T-helper 2 cell (primary cell): ENCODE results near the gene CAPN12.

Source experiments
- DNase-seq, 5 experiments: peaks; one replicate each; pipeline versions ENCODE4 v3.0.0 to v3.0.0-alpha.2; 2012 to 2022

CAPN12 gene

DNA sequence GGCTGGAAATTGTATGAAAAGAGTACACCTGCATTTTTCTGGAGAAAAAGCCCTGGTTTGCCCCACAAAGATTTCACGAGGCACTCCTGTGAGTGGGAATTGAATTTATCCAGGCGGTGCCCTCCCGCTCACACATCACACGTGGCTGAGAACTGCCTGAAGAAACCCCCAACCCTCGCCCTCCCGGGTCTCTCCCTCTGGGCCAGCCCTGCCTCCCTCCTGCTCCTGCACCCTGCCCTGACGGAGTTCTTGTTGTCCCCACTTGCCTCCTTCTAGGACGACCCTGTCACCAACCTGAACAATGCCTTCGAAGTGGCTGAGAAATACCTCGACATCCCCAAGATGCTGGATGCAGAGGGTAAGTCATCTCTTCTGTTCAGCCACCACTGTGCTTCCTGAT lies 35.2 kb downstream of the CAPN12 start:
- DNase-seq, result no peak

DNA sequence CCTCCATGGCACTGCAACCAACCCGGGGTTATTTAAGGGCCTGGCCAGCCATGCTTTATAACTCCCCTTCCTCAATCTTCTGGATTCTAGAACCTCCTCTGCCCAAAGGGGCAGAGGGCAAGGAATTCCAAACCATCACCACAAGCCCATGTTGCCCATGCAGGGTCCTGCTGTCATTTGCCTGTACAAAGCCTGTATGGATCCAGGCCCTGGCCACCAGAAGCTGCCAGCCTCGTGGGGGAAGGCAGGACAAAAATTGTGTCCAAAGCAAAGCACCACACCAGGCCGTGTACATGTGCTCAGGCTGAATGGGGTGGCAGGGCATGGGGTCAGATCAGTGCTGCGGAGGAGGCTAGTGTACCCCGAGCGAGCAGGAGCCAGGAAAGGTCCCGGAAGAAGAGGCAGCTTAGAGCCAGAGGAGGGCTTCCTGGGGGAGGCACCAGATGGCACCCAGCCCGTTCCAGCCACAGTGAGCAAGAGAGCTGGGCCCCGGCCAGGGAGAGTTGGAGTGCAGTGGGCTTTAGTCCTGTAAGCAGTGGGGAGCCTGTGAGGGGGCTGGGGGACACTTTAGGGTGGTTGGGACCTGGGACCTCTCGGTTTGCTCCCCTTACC lies 35.8 kb downstream of the CAPN12 start:
- no peak for DNase-seq

DNA sequence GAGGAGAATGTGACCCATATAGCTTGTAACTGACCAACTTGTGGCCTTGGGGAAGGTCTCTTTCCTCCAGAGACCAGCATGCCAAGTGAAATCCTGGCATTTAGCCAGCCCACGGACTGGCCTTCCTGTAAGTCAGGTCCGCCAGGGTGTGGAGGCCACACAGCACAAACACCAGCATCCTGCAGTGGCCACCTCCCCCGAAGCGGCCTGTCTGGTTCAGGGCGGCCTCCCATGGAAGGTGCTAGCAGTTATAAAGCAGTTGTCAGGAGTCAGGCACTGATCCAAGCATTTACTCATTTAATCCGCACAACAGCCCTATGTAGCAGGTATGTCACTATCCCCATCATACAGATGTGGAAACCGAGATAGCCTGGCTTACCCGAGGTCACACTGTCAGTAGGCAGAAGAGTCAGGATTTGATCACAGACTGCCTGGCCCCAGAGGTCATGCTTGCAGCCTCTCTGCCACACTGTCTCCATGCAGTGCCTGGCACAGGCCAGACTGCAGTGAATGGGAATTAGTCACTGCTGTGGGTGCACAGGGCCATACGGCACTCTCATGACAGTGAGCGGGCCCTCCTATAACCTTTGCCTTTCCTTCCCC lies 36.7 kb downstream of the CAPN12 start:
- no peak for DNase-seq

DNA sequence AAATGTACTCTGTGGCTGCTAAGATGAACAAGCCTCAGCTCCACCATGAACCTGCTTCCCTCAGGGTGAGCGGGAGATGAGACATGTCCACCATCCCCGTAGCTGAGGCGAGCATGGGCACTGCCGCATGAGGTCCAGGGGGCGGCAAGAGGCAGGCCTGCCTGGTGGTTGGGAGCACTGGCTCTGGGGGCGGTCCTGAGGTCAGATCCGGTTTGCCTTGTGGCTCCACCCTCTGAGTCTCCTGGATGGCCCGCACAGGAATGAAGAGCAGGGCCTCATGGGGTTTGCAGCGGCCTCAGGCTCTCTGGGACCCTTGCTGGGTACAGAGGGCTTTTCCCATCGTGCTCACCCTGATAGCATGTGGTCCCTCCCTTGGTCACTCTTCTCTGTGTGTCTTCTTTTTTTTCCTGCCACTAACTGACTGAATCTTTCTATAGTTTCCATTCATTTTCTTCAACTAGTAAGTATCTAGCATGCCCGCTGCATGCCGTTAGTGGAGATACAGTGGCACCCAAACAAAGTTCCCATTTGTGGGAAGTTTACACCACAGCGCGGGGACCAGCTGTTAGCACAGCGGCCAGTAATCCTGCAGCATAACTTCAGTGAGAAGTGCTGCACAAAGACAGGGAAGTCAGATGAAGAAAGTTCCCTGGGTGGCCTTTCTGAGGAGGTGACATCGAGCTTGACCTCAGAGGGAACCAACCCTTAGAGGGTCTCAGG lies 37.3 kb downstream of the CAPN12 start:
- no peak for DNase-seq

- no peak for DNase-seq
These were observed 38.9 kb downstream of the CAPN12 start for GRCh38 chr19:38705197-38706019.

GRCh38 chr19:38704488-38705026 lies 39.7 kb downstream of the CAPN12 start:
- no peak for DNase-seq

- no peak for DNase-seq
These were observed 40.8 kb downstream of the CAPN12 start for GRCh38 chr19:38703509-38703908.

DNA sequence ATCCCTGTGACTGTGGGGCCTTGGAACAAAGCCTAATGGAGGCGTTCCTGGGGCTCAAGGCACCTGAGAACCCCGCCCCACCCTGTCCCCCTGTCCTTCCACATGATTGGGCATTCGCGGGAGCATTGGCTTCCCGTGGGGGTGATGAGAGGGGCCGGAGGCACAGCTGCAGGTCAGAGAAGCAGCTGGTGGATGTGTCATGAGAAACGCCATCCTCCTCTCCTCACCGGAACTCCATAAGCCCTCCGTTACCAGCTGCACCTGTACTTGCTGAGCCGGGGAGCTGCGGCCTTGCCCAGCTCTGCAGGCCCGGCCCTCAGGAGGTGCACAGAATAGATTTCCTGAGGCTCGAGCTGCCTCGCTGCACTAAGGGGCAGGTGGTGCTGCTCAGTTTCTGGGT lies 42.0 kb downstream of the CAPN12 start:
- no peak for DNase-seq

- DNase-seq, result no peak
These were observed 42.7 kb downstream of the CAPN12 start for GRCh38 chr19:38701455-38702063.

DNA sequence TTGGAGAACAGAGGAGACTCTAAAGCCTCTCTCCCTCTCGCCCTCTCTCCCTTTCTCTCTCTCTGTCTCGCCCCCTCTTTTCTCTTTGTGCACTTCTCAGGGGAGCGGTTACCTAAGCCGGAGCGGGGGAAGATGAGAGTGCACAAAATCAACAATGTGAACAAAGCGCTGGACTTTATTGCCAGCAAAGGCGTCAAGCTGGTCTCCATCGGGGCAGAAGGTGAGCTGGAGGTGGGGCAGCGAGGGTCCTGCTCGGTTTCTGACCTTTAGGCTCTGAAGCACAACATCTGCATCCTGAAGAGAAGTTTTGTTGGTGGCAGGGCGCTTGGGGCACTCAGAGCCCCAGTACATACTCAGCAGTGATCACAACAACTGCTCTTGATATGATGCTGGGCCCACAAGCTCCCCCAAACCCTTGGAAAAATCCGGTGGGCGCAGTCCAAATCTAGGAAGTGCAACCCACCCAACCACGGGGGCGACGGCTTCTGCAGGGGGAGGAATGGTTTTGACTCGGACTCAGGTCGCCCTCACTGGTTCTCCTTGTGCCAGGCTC lies 43.3 kb downstream of the CAPN12 start:
- no peak for DNase-seq

DNA sequence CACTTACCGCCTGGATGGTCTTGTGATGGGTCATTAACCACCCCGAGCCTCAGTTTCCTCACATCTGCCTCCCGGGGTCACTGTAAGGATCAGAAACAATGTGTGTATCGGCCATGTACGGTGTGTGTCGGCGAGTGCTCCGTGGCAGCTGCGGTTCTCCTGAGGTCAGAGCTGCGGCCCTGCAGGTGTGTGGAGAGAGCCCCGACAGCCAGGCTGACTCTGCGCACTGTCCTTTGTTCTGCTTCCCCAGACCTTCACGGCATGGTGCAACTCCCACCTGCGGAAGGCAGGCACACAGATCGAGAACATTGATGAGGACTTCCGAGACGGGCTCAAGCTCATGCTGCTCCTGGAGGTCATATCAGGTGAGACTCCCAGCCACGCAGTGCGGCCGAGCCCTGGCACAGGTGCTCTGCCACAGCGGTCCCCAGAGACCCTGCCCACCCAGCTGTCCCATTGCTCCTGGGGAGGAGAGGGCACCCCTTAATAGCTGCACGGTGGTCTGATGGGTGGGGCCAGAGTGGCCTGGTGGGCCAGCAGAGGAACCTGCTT lies 43.8 kb downstream of the CAPN12 start:
- no peak for DNase-seq

DNA sequence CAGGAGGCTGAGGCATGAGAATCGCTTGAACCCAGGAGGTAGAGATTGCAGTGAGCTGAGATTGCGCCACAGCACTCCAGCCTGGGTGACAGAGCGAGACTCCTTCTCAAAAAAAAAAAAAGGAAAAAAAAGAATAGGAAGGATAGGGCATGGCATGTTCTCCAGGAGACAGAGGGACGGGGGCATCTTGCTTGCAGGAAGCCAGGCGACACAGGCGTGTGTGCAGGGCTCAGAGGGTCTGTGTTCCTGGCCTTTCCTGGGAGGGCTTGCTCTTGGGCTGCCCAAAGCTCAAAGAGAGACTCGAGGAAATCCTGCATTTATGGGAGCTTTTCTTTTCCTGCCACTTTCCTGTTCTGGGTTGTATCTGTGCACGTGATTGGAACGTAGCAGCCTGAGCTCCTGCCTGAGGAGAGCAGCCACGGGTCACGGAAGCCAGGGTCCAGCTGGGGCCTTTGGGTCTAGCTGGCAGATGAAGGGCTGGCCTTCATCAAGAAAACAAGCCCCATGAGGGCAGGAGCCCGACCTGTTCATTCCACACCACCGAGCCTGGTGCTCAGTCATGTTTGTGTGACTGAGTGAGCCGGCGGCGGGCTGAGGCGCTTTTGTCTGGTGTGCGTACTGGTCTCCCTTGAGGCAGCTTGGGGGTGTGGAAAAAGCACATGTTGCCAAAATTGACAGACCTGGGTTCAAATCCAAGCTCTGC lies 44.5 kb downstream of the CAPN12 start:
- no peak for DNase-seq

DNA sequence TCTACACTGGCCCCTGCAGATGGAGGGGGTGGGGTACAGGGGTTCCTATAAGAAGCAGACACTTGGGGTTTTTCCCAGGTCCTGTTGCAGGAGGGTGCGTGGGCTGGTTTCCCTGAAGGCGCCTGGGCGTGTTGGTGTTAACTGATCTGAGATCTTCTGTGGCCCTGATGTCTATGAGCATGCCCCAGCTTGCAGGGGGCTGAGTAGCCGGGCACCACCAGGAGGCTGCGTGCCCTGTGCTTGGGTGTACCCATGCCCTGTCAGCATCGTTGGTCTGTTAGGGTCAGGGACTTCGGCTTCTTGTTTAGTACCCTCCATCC lies 45.3 kb downstream of the CAPN12 start:
- DNase-seq, result peak in 1 of 5 experiments; percentile 31

- no peak for DNase-seq
These were observed 45.8 kb downstream of the CAPN12 start for GRCh38 chr19:38698225-38699026.

DNA sequence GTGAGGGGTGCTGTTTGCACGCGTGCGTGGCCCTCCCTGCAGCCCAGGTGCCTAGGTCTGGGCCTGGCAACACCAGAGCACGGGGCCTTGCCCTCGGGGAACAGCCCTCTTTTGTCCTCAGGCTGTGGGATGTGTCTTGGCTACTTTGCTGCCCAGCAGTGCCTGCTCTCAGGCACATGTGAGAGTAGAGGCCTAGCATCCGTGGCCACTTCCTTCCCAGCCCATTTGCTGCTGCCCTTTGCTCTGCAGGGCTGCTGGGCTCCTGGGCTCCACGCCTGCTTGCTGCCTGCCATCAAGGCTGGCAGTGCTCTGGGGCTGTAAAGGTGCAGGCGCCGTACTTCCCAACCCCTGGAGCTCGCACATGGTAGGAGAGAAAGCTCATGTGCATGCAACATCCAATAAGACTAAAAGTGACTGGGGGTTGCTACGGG lies 46.6 kb downstream of the CAPN12 start:
- DNase-seq, result no peak

GRCh38 chr19:38697197-38697596 lies 47.1 kb downstream of the CAPN12 start:
- no peak for DNase-seq

- no peak for DNase-seq
These were observed 47.6 kb downstream of the CAPN12 start for GRCh38 chr19:38696729-38697055.

- DNase-seq, result no peak
These were observed 48.2 kb downstream of the CAPN12 start for GRCh38 chr19:38695832-38696728.

DNA sequence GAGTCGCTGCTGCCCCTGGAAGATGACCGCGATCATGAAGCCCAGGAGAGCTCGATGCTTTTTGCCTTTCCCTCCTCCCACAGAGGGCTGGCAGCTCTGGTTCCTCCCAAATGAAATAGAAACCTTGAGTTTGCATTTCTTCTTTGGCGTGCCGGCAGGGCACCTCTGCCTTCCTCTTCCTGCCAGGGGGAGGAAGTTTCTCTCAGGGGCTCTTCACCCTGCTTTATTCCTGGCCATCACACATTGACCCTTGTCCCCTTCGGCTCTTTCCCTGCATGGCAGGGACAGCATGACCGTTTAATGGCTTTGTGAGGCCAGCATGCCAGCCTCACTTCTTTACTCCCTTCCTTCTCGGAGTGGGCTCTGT lies 49.0 kb downstream of the CAPN12 start:
- no peak for DNase-seq
